Measurements from ENCODE around the gene SELENON.

The SELENON gene

DNA sequence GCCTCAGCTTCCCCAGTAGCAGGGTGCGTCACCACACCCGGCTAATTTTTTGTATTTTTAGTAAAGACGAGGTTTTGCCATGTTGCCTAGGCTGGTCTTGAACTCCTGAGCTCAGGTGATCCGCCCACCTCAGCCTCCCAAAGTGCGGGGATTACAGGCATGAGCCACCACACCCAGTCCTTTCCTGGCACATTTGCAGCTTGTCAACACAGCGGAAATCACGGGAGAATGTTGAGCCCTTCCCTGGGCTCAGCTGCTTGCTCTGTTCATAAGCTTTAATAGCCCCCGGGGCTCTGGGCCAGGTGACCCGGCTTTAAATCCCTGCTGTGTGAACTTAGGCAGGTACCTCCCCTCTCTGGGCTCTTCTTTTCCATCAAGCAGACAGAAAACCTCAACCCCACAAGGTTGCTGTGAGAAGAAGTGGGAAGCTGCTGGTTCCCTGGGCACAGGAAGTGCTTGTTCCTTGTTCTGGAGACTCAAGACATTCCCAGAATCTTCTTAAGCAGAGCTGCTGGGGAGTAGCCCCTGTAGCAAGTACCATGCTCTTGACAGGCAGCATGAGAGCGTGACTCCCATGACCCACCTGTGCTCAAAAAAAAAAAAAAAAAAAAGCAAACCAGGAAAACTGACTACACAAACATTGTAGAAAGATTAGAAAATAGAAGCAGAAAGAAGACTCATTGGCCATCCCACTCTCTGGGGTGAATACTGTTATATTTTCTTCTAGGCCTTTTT, 14.5 kb upstream of the SELENON start:
- Histone ChIP-seq H3K4me1 (ENCODE audit: insufficient read depth, low read length, severe bottlenecking) (no peaks in the 10 kb centered on the region), H3K4me2 (ENCODE audit: low read length) (no peak overlapping the region), H3K4me3 (ENCODE audit: low read depth, low read length, poor library complexity, severe bottlenecking) (no peak overlapping the region), H3K9me3 (ENCODE audit: low read length) (no peaks in the 10 kb centered on the region), H3F3A (ENCODE audit: insufficient read depth, low read length) (no peaks in the 10 kb centered on the region), H3K27ac (ENCODE audit: low read depth, low read length, poor library complexity, severe bottlenecking) (no peak overlapping the region), H2AFZ (ENCODE audit: low read length) (no peak overlapping the region), H3K9me2 (ENCODE audit: low read depth, low read length) (no peaks in the 10 kb centered on the region), H3K79me2 (ENCODE audit: insufficient read depth, low read length) (no peaks in the 10 kb centered on the region), H3K27me3 (ENCODE audit: insufficient read depth, low read length) (peaks cover 20% of the 10 kb centered on the region), H3K9ac (ENCODE audit: low read length) (no peak overlapping the region), H4K20me1 (ENCODE audit: insufficient read depth, low read length) (no peaks in the 10 kb centered on the region), H3K36me3 (ENCODE audit: insufficient read depth, low read length) (no peaks in the 10 kb centered on the region)
- TF ChIP-seq, protein P1, sequence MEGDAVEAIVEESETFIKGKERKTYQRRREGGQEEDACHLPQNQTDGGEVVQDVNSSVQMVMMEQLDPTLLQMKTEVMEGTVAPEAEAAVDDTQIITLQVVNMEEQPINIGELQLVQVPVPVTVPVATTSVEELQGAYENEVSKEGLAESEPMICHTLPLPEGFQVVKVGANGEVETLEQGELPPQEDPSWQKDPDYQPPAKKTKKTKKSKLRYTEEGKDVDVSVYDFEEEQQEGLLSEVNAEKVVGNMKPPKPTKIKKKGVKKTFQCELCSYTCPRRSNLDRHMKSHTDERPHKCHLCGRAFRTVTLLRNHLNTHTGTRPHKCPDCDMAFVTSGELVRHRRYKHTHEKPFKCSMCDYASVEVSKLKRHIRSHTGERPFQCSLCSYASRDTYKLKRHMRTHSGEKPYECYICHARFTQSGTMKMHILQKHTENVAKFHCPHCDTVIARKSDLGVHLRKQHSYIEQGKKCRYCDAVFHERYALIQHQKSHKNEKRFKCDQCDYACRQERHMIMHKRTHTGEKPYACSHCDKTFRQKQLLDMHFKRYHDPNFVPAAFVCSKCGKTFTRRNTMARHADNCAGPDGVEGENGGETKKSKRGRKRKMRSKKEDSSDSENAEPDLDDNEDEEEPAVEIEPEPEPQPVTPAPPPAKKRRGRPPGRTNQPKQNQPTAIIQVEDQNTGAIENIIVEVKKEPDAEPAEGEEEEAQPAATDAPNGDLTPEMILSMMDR (IDR thresholded peaks at IDR 0.05; ENCODE audit: low read length): no peak
- no peak for TF ChIP-seq EZH2 (IDR thresholded peaks at IDR 0.05; ENCODE audit: borderline replicate concordance, low read length)

DNA sequence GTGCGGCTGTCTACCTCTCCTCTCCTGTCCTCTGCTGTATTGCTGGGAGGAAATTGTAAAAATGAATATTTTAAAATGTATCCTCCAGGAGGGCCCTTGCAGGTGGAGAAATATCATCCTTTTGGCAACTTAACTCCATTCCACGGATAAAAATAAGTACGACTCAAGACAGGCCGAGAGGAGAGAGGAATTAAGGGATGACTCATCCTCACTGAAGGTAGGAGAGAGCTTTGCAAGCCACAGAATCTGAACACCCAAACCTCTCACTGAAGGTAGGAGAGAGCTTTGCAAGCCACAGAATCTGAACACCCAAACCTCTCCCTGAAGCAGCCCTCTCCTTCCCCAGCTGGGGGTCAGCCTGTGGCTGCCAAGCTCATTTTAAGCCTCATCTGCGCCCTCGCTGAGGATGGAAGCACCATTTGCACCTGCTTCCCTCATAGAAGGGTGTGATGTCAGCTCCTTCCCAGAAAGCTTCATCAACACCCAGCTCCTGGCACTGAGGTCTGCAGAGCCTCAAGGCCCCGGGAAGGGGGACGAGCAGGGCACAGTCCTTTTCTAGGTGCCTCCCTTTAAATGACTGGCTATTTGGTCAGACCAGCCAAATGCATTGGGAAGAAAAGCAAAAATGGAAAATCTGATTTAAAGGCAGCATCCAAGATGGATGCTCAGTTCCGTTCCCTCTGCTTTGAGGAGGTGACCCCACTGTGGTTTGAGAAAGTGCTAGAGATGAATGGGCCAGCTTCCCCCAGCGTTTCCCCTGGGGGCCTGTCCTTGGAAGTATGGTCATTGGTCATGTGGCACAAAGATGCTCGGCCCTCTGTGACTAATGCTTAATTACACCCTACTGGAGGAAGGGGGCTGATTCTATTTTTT, 12.9 kb upstream of the SELENON start:
- H2AFZ ChIP-seq (ENCODE audit: low read length): no peak overlapping the region
- H3K36me3 ChIP-seq (ENCODE audit: insufficient read depth, low read length): no peaks in the 10 kb centered on the region
- no peak overlapping the region for H3K4me3 ChIP-seq (ENCODE audit: low read depth, low read length, poor library complexity, severe bottlenecking)
- no peaks in the 10 kb centered on the region for H3K4me1 ChIP-seq (ENCODE audit: insufficient read depth, low read length, severe bottlenecking)
- no peaks in the 10 kb centered on the region for H3F3A ChIP-seq (ENCODE audit: insufficient read depth, low read length)
- TF ChIP-seq, protein P1 (IDR thresholded peaks at IDR 0.05; ENCODE audit: low read length): no peak
- TF ChIP-seq EZH2 (IDR thresholded peaks at IDR 0.05; ENCODE audit: borderline replicate concordance, low read length): no peak
- H3K9me3 ChIP-seq (ENCODE audit: low read length): no peaks in the 10 kb centered on the region
- H3K27ac ChIP-seq (ENCODE audit: low read depth, low read length, poor library complexity, severe bottlenecking): no peak overlapping the region
- no peak overlapping the region for H3K4me2 ChIP-seq (ENCODE audit: low read length)
- H3K9me2 ChIP-seq (ENCODE audit: low read depth, low read length): no peaks in the 10 kb centered on the region
- peaks cover 19% of the 10 kb centered on the region; the same call in 1 of the 2 replicates for H3K27me3 ChIP-seq (ENCODE audit: insufficient read depth, low read length)
- H3K79me2 ChIP-seq (ENCODE audit: insufficient read depth, low read length): no peaks in the 10 kb centered on the region
- no peak overlapping the region for H3K9ac ChIP-seq (ENCODE audit: low read length)
- no peaks in the 10 kb centered on the region for H4K20me1 ChIP-seq (ENCODE audit: insufficient read depth, low read length)

DNA sequence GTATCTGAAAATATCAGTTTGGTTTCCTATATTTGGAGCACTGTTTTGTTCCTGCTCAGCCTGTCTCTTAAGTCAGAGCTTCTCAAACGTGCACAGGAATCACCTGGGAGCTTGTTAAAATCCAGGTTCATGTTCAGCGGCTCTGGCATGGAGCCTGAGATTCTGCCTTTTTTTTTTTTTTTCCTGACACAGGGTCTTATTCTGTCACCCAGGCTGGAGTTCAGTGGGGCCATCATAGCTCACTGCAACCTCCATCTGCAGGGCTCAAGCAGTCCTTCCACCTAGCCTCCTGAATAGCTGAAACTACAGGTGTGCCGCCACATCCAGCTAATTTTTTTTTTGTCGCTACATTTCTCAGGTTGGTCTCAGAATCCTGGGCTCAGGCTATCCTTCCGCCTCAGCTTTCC, 12.2 kb upstream of the SELENON start:
- Histone ChIP-seq H3K4me2 (ENCODE audit: low read length) (no peak overlapping the region), H2AFZ (ENCODE audit: low read length) (no peak overlapping the region), H3K4me1 (ENCODE audit: insufficient read depth, low read length, severe bottlenecking) (no peaks in the 10 kb centered on the region), H3K9me2 (ENCODE audit: low read depth, low read length) (no peaks in the 10 kb centered on the region), H3F3A (ENCODE audit: insufficient read depth, low read length) (no peaks in the 10 kb centered on the region), H3K9me3 (ENCODE audit: low read length) (no peaks in the 10 kb centered on the region), H3K27ac (ENCODE audit: low read depth, low read length, poor library complexity, severe bottlenecking) (no peak overlapping the region), H3K79me2 (ENCODE audit: insufficient read depth, low read length) (no peaks in the 10 kb centered on the region), H3K27me3 (ENCODE audit: insufficient read depth, low read length) (peaks cover 19% of the 10 kb centered on the region; the same call in 1 of the 2 replicates), H4K20me1 (ENCODE audit: insufficient read depth, low read length) (no peaks in the 10 kb centered on the region), H3K9ac (ENCODE audit: low read length) (no peak overlapping the region), H3K36me3 (ENCODE audit: insufficient read depth, low read length) (no peaks in the 10 kb centered on the region), H3K4me3 (ENCODE audit: low read depth, low read length, poor library complexity, severe bottlenecking) (no peak overlapping the region)
- TF ChIP-seq EZH2 (IDR thresholded peaks at IDR 0.05; ENCODE audit: borderline replicate concordance, low read length): no peak
- TF ChIP-seq, protein P1 (IDR thresholded peaks at IDR 0.05; ENCODE audit: low read length): no peak

All from OCI-LY1 (cell line).